Measurements from ENCODE around the gene DENND1A. TPM values are rescaled to one million over a fixed set of nuclear protein-coding genes. Genes with fewer than 3 reads are reported as not detected.

The DENND1A gene
- total RNA-seq, 1 donor from 2014 or later: 14.9 TPM

GRCh38 chr9:123687246-123687751 is 242.6 kb downstream of the DENND1A start:
- intact Hi-C loops (cut with micrococcal nuclease): no loop called here

GRCh38 chr9:123686829-123687192 is 243.1 kb downstream of the DENND1A start:
- intact Hi-C loops (cut with micrococcal nuclease): no loop called here

- intact Hi-C loops (cut with micrococcal nuclease): no loop called here
Measured at GRCh38 chr9:123686131-123686828, 243.6 kb downstream of the DENND1A start.

GRCh38 chr9:123685489-123686083 is 244.3 kb downstream of the DENND1A start:
- intact Hi-C loops (cut with micrococcal nuclease): no loop called here

- intact Hi-C loops (cut with micrococcal nuclease): no loop called here
Measured at GRCh38 chr9:123684393-123685149, 245.4 kb downstream of the DENND1A start.

- intact Hi-C loops (cut with micrococcal nuclease): no loop called here
Measured at GRCh38 chr9:123682746-123683145, 247.2 kb downstream of the DENND1A start.

- intact Hi-C loops (cut with micrococcal nuclease): no loop called here
Measured at GRCh38 chr9:123680352-123680751, 249.6 kb downstream of the DENND1A start.

GRCh38 chr9:123679330-123679987 is 250.5 kb downstream of the DENND1A start:
- intact Hi-C loops (cut with micrococcal nuclease): no loop called here

GRCh38 chr9:123678878-123679329 is 251.0 kb downstream of the DENND1A start:
- intact Hi-C loops (cut with micrococcal nuclease): no loop called here

- intact Hi-C loops (cut with micrococcal nuclease): no loop called here
Measured at GRCh38 chr9:123678038-123678877, 251.7 kb downstream of the DENND1A start.

- intact Hi-C loops (cut with micrococcal nuclease): no loop called here
Measured at GRCh38 chr9:123676869-123677268, 253.1 kb downstream of the DENND1A start.

- intact Hi-C loops (cut with micrococcal nuclease): no loop called here
Measured at GRCh38 chr9:123669346-123669745, 260.6 kb downstream of the DENND1A start.

GRCh38 chr9:123663529-123663928 is 266.4 kb downstream of the DENND1A start:
- intact Hi-C loops (cut with micrococcal nuclease): no loop called here

GRCh38 chr9:123662057-123662776 is 267.7 kb downstream of the DENND1A start:
- intact Hi-C loops (cut with micrococcal nuclease): no loop called here

GRCh38 chr9:123660691-123661466 is 269.0 kb downstream of the DENND1A start:
- intact Hi-C loops (cut with micrococcal nuclease): no loop called here

GRCh38 chr9:123659358-123659757 is 270.6 kb downstream of the DENND1A start:
- intact Hi-C loops (cut with micrococcal nuclease): no loop called here

GRCh38 chr9:123658792-123659191 is 271.1 kb downstream of the DENND1A start:
- intact Hi-C loops (cut with micrococcal nuclease): no loop called here

- intact Hi-C loops (cut with micrococcal nuclease): no loop called here
Measured at GRCh38 chr9:123657941-123658340, 272.0 kb downstream of the DENND1A start.

GRCh38 chr9:123657099-123657498 is 272.8 kb downstream of the DENND1A start:
- intact Hi-C loops (cut with micrococcal nuclease): no loop called here
